Ascending aorta (tissue), 2 donors: Measurements from ENCODE around the gene PURB. TPM values are rescaled to one million over a fixed set of nuclear protein-coding genes. Genes with fewer than 3 reads are reported as not detected.
"Not testable (repeated sequence)": the region's sequence is repeated elsewhere in the genome, so short reads cannot be mapped to it uniquely, and the experiment has no call there.

ENCODE experiments used
- DNase-seq, 2 donors: peaks; one replicate each; pipeline ENCODE4 v3.0.0-alpha.2; 2019; ENCODE audit warnings: low spot score in 2 of 2
- H3K27ac ChIP-seq, 2 donors: fragments of 200-600 bp; sonication (generic); one replicate each; pipeline ENCODE4 v1.5.1; 2016 to 2017; ENCODE audit warnings: mild to moderate bottlenecking in 1 of 2
- H3K27me3 ChIP-seq: fragments of 200-600 bp; sonication (generic); one replicate; pipeline ENCODE4 v1.5.1; 2017
- H3K36me3 ChIP-seq, 2 donors: fragments of 200-600 bp; sonication (generic); one replicate each; pipeline ENCODE4 v1.5.1; 2016
- H3K4me1 ChIP-seq, 2 donors: fragments of 200-600 bp; sonication (generic); one replicate each; pipeline ENCODE4 v1.5.1; 2016 to 2017; ENCODE audit warnings: mild to moderate bottlenecking in 1 of 2
- H3K4me3 ChIP-seq, 2 donors: fragments of 200-600 bp; sonication (generic); one replicate each; pipeline ENCODE4 v1.5.1; 2016 to 2017; ENCODE audit warnings: mild to moderate bottlenecking in 1 of 2
- H3K9me3 ChIP-seq, 2 donors: fragments of 200-600 bp; sonication (generic); one replicate each; pipeline ENCODE4 v1.5.1; 2016
- CTCF ChIP-seq, 3 experiments: fragments of 200-600 bp in 2 of 3; fragments of 450-650 bp in 1 of 3; sonication (generic) in 2 of 3; IDR thresholded peaks; one replicate each; pipeline ENCODE4 v1.5.1; 2016 to 2019; ENCODE audit warnings: antibody characterized with exemption in 3 of 3, mild to moderate bottlenecking in 1 of 3, moderate library complexity in 1 of 3
- intact Hi-C: fragments of 100-400 bp; cut with DNase I; formaldehyde crosslinking; loops from one replicate; pipeline ENCODE4 v1.15.1; 2023
- total RNA-seq: library from RNA; depleted of rRNA; stranded (reverse); fragments of >200 nt; gene quantifications from one replicate; pipeline ENCODE4 v1.1.0, GENCODE V29; 2016

Gene PURB
- total RNA-seq, 1 donor from 2014 or later = 19.1 TPM

- Histone ChIP-seq H3K27me3 (no peaks in the 10 kb centered on the region), H3K4me3 (peak overlapping the region in 1 of 2 donors; percentile 68), H3K27ac (no peak overlapping the region), H3K9me3 (no peaks in the 10 kb centered on the region), H3K4me1 (peaks cover 3 to 17% of the 10 kb centered on the region in 2 donors), H3K36me3 (peaks cover 6 to 14% of the 10 kb centered on the region in 2 donors)
- no peak for TF ChIP-seq CTCF (IDR thresholded peaks at IDR 0.05)
- DNase-seq = no peak
- intact Hi-C loops = loop anchor here (5.0 kb wide), 1 partner anchor 142 kb away; no protein-coding TSS in a partner anchor
Measured at GRCh38 chr7:44845451-44845850, 39.9 kb downstream of the PURB start.

- H3K9me3 ChIP-seq, H3K4me3 ChIP-seq, intact Hi-C loops, H3K27ac ChIP-seq, DNase-seq, H3K27me3 ChIP-seq: not testable (repeated sequence)
- Histone ChIP-seq H3K4me1 (peaks cover 3 to 10% of the 10 kb centered on the region in 2 donors), H3K36me3 (peaks cover 22 to 32% of the 10 kb centered on the region in 2 donors)
Measured at GRCh38 chr7:44843440-44843839, 41.9 kb downstream of the PURB start.

GRCh38 chr7:44842675-44843074 lies 42.7 kb downstream of the PURB start:
- H3K27me3 ChIP-seq, H3K27ac ChIP-seq, H3K9me3 ChIP-seq, H3K4me3 ChIP-seq, intact Hi-C loops, DNase-seq: not testable (repeated sequence)
- Histone ChIP-seq H3K36me3 (peaks cover 25 to 39% of the 10 kb centered on the region in 2 donors), H3K4me1 (peaks cover 3 to 10% of the 10 kb centered on the region in 2 donors)

GRCh38 chr7:44838751-44839150 lies 46.6 kb downstream of the PURB start:
- Histone ChIP-seq H3K4me1 (no peaks in the 10 kb centered on the region), H3K9me3 (no peaks in the 10 kb centered on the region), H3K4me3 (no peak overlapping the region), H3K27ac (no peak overlapping the region), H3K27me3 (no peaks in the 10 kb centered on the region), H3K36me3 (peaks cover 49 to 72% of the 10 kb centered on the region in 2 donors)
- intact Hi-C loops = no loop called here
- TF ChIP-seq CTCF (IDR thresholded peaks at IDR 0.05) = no peak
- no peak for DNase-seq

- DNase-seq = peak in 1 of 2 donors; percentile 7
- Histone ChIP-seq H3K27ac (no peak overlapping the region), H3K4me1 (no peaks in the 10 kb centered on the region), H3K4me3 (no peak overlapping the region), H3K27me3 (no peaks in the 10 kb centered on the region), H3K36me3 (peaks cover 38 to 46% of the 10 kb centered on the region in 2 donors), H3K9me3 (no peaks in the 10 kb centered on the region)
- no peak for TF ChIP-seq CTCF (IDR thresholded peaks at IDR 0.05)
- intact Hi-C loops = no loop called here
Measured at GRCh38 chr7:44827567-44827966, 57.8 kb downstream of the PURB start.

Other genes with a start within 250 kb of the PURB start
- gene ZMIZ2, start 136.7 kb downstream of the PURB start, total RNA-seq = 75.5 TPM
- gene PPIA, start 88.8 kb downstream of the PURB start, total RNA-seq = 945 TPM
- 128 TPM for gene H2AZ2, start 37.4 kb downstream of the PURB start, total RNA-seq
- 5.9 TPM for gene MYO1G, start 93.5 kb upstream of the PURB start, total RNA-seq
- gene CCM2, start 114.7 kb upstream of the PURB start, total RNA-seq = 61.5 TPM
- gene NACAD, start 203.4 kb upstream of the PURB start, total RNA-seq = 7.1 TPM
- gene TBRG4, start 226.2 kb upstream of the PURB start, total RNA-seq = 216 TPM